ENCODE data around the gene POFUT1.
"Not testable (repeated sequence)": the region's sequence is repeated elsewhere in the genome, so short reads cannot be mapped to it uniquely, and the experiment has no call there.

DNA sequence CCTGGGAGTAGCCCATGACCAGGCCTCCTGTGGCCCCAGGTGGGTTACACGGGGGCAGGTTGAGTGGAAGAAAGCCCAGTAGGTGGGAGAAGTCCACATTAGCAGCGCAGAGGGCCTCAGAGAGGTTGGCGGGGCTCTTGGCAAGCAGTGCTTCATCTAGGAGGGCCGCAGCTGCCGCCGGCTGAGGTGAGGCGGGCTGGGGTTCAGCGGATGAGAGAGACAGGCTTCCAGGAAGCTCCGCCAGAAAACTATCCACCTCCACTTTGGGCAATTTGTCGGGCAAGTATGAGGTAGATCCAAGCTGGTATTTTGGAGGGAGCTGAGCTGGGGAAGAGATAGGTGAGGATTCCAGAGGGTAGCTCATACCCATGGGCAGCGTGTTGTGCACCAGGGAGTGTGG is 11.1 kb upstream of the POFUT1 start:
- TF ChIP-seq CTCF (conservative IDR thresholded peaks at IDR 0.05); EZH2 (IDR thresholded peaks at IDR 0.05; ENCODE audit: low read depth): not testable (repeated sequence)

Measured in PC-9 (cell line).